MM.1S (cell line): Measurements from ENCODE around the gene CORO1C.

ENCODE experiments used
- CTCF ChIP-seq: fragments of 300-600 bp; sonication (generic); IDR thresholded peaks from 2 replicates; pipeline ENCODE4 v1.5.1; 2016; ENCODE audit warnings: antibody characterized with exemption, low read length, mixed read lengths
- EZH2 ChIP-seq: fragments of 300-600 bp; sonication (generic); optimal IDR thresholded peaks from 2 replicates; pipeline ENCODE3; 2017; ENCODE audit warnings: low read depth, mild to moderate bottlenecking, antibody characterized with exemption, low read length, mixed read lengths

DNA sequence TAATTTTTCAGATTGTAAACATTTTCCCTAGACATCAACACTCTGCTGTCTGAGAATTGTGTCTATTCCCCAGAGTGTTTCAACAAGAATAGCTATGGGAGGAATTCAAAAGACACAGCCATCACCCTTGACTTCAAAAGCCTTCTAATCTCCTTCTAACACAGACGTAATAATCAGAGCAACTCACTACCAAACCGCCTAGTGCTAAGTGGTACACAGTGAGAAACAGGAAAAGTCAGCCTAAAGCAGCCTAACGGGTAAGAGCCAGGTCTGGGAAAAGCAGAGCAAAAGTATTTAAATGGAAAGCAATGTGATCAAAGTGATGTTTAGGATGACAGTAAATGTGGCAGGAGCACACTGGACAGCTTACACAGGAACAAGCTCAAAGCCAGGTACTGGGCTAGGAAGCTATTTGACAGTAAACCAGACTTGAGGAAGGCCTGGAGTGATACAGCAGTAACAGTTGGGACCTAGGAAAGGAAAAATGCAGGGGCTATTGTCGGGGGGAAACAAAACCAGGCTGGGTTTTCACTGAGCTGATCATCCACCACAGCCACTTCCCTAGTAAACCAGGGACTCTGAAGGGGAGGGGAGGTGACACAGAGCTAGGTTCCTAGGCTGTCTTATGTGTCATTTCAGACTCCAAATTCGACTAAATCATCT is 29.4 kb downstream of the CORO1C start:
- TF ChIP-seq CTCF = no peak
- no peak for TF ChIP-seq EZH2
